ENCODE data around the gene MAN1A1. TPM values are rescaled to one million over a fixed set of nuclear protein-coding genes. Genes with fewer than 3 reads are reported as not detected.

MAN1A1 gene
- total and polyA plus RNA-seq, 2 of the 4 experiments (the other 2 are of a cell fraction): 5.9 to 6.4 TPM

GRCh38 chr6:119330520-119331113, 18.9 kb downstream of the MAN1A1 start:
- in situ Hi-C loops (cut with MboI; ENCODE audit: low sequenced_read_pairs): no loop called here
- intact Hi-C loops (cut with micrococcal nuclease): no loop called here
- no peaks in the 10 kb centered on the region for H4K20me1 ChIP-seq (ENCODE audit: insufficient read depth, low read length)
- H3K23ac ChIP-seq (ENCODE audit: low read depth, low read length): no peak overlapping the region
- H2AFZ ChIP-seq (replicated peaks; ENCODE audit: low read length, poor library complexity): no peak overlapping the region
- no peak overlapping the region for H3K14ac ChIP-seq (replicated peaks; ENCODE audit: low read depth, low read length)
- no peak overlapping the region for H3K9ac ChIP-seq (ENCODE audit: low read depth, low read length)
- no peak overlapping the region for H2AK5ac ChIP-seq (ENCODE audit: low read depth, low read length)
- H3K18ac ChIP-seq (ENCODE audit: low read depth, low read length): no peak overlapping the region
- H3K4ac ChIP-seq (ENCODE audit: low read depth, low read length): no peak overlapping the region
- H3K56ac ChIP-seq (ENCODE audit: extremely low read depth, insufficient read depth, low read length): no peak overlapping the region
- no peak overlapping the region for H4K5ac ChIP-seq (ENCODE audit: low read depth, low read length)
- peaks cover 5% of the 10 kb centered on the region for H3K36me3 ChIP-seq (ENCODE audit: control insufficient read depth, insufficient read depth, low read length)
- no peaks in the 10 kb centered on the region; the same call in 1 of the 2 replicates for H3K9me1 ChIP-seq (ENCODE audit: insufficient read depth, low read length)
- H4K8ac ChIP-seq (ENCODE audit: low read depth in 2 of 2, low read length in 2 of 2): no peak overlapping the region
- no peak overlapping the region for H2BK5ac ChIP-seq (ENCODE audit: low read depth, low read length, poor library complexity, severe bottlenecking)
- ChIA-PET CTCF (no interaction called here), POLR2A (ENCODE audit: unreplicated experiment) (no interaction called here)
- no peaks in the 10 kb centered on the region for H3K9me3 ChIP-seq (ENCODE audit: control insufficient read depth, insufficient read depth, low read length)
- DNase-seq: no peak
- H3K27me3 ChIP-seq (ENCODE audit: control insufficient read depth, insufficient read depth, low read length): no peaks in the 10 kb centered on the region
- TF ChIP-seq CHD1 (IDR thresholded peaks at IDR 0.05; ENCODE audit: low read depth, low read length) (no peak), CEBPB (IDR thresholded peaks at IDR 0.05; ENCODE audit: low read depth, low read length) (no peak), MAZ (IDR thresholded peaks at IDR 0.05; ENCODE audit: borderline replicate concordance, low read depth, low read length) (no peak), RCOR1 (IDR thresholded peaks at IDR 0.05; ENCODE audit: insufficient replicate concordance, low read length) (no peak), RAD21 (IDR thresholded peaks at IDR 0.05; ENCODE audit: low read length) (no peak), SMC3 (IDR thresholded peaks at IDR 0.05; ENCODE audit: low read depth, low read length) (no peak), ELK1 (IDR thresholded peaks at IDR 0.05; ENCODE audit: borderline replicate concordance, low read depth, low read length) (no peak), RFX5 (IDR thresholded peaks at IDR 0.05; ENCODE audit: low read depth, low read length) (no peak), FOS (IDR thresholded peaks at IDR 0.05; ENCODE audit: low read depth, low read length) (no peak), MAFK (IDR thresholded peaks at IDR 0.05; ENCODE audit: low read depth, low read length) (no peak)
- TF ChIP-seq, protein P1, sequence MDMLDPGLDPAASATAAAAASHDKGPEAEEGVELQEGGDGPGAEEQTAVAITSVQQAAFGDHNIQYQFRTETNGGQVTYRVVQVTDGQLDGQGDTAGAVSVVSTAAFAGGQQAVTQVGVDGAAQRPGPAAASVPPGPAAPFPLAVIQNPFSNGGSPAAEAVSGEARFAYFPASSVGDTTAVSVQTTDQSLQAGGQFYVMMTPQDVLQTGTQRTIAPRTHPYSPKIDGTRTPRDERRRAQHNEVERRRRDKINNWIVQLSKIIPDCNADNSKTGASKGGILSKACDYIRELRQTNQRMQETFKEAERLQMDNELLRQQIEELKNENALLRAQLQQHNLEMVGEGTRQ (IDR thresholded peaks at IDR 0.05; ENCODE audit: low read depth, low read length): no peak
- no peak overlapping the region for H2BK120ac ChIP-seq (ENCODE audit: low read depth, low read length)
- no peak overlapping the region for H4K91ac ChIP-seq (ENCODE audit: insufficient read depth, low read depth, low read length)
- H3K4me2 ChIP-seq (ENCODE audit: low read depth, low read length): no peak overlapping the region
- H2AK9ac ChIP-seq (replicated peaks; ENCODE audit: low read depth, low read length, poor library complexity): no peak overlapping the region
- dilution Hi-C loops (cut with HindIII; ENCODE audit: low sequenced_read_pairs, unreplicated experiment): no loop called here
- no peak overlapping the region for H3K4me3 ChIP-seq (ENCODE audit: insufficient read depth, low read depth, low read length)
- no peak overlapping the region for H3K27ac ChIP-seq (ENCODE audit: insufficient read depth, low read length)
- H3K4me1 ChIP-seq (ENCODE audit: control insufficient read depth, insufficient read depth, low read length): no peaks in the 10 kb centered on the region
- WGBS, 2 experiments (ENCODE audit: extremely low coverage in 2 of 2, insufficient read length in 1 of 2): 93% methylated on average over 3 of the region's 4 CpGs; no CpG with 5 or more reads in 1 of the 2 experiments
- H3K79me1 ChIP-seq (ENCODE audit: low read depth in 1 of 2, low read length in 2 of 2): peaks cover 0 to 4% of the 10 kb centered on the region in 2 experiments; a peak in 1 of 4 replicates
- ATAC-seq (ENCODE audit: low read depth): no peak
- no peak overlapping the region for H2BK15ac ChIP-seq (ENCODE audit: low read depth, low read length)
- no TSS peak for BruUV-seq (replicated peaks)
- H2BK20ac ChIP-seq (ENCODE audit: low read depth, low read length): no peak overlapping the region
